VCaP (cell line): ENCODE data around the gene TMEM185B.

Source experiments
- H3K27ac ChIP-seq: fragments of 450-650 bp; 2 replicates; pipeline ENCODE4 v1.5.1; 2017
- TF ChIP-seq, protein P1 (sequence below): fragments of 450-650 bp; conservative IDR thresholded peaks from 2 replicates; pipeline ENCODE4 v1.5.1; 2017; ENCODE audit warnings: mild to moderate bottlenecking, moderate library complexity

TMEM185B gene

DNA sequence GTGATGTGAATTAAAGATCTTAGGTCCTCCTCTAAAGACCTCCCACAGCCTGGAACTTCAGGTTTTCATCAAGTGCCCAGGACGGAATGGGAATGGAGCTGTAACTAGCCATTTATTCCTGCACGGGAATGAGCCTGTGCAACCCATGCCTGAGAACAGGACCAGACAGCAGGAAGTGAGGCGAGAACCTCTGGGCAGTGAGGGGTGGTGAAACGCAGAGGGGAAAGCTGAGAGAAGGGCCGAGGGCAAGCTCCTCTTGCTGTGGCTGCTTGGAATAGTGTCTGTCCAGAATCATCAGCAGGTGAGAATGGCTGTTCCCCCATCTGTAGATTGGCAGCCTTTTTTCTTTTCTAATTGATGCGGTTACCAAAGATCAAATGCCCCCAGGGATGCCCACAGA is 24.7 kb upstream of the TMEM185B start:
- TF ChIP-seq, protein P1, sequence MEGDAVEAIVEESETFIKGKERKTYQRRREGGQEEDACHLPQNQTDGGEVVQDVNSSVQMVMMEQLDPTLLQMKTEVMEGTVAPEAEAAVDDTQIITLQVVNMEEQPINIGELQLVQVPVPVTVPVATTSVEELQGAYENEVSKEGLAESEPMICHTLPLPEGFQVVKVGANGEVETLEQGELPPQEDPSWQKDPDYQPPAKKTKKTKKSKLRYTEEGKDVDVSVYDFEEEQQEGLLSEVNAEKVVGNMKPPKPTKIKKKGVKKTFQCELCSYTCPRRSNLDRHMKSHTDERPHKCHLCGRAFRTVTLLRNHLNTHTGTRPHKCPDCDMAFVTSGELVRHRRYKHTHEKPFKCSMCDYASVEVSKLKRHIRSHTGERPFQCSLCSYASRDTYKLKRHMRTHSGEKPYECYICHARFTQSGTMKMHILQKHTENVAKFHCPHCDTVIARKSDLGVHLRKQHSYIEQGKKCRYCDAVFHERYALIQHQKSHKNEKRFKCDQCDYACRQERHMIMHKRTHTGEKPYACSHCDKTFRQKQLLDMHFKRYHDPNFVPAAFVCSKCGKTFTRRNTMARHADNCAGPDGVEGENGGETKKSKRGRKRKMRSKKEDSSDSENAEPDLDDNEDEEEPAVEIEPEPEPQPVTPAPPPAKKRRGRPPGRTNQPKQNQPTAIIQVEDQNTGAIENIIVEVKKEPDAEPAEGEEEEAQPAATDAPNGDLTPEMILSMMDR: no peak

DNA sequence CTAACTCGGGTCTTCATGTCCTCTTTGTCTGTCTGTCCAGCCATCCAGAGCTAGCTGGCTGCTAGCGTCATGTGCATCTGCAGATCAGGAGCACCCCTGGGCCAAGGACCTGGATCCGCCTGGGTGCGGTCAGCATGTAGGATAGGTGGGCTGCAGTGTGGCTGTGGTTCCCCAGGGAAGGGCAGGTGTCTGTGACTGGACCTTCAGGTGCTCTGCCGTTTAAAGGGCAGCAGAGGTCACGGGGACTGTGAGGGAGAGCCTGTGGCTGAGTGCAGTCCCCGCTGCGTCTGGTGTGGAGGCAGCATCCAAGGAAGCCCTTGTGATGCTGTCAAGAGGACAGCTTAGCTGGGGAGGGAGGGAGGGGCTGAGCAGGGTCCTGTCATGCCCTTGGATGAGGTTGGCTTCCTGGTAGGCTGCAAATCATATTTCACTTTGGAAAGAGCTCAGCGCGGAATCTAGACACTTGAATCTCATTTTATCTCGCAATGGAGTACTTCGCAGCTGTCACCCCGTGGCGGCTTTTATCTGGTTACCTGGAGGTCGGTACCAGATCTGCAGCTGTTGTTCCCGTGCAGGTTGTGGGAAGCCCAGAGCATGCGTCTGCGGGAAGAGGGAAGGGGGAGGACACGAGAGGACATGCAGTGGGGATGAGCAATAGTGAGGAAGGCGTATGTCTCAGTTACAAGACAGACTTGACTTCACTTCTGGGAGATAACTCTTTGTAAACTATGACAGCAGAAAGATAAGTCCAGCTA is 23.5 kb upstream of the TMEM185B start:
- TF ChIP-seq, protein P1: no peak
- no peak overlapping the region; the same call in 1 of the 2 replicates for H3K27ac ChIP-seq

More for the DNA sequence above, 24.7 kb upstream of the TMEM185B start:
- no peak overlapping the region for H3K27ac ChIP-seq

DNA sequence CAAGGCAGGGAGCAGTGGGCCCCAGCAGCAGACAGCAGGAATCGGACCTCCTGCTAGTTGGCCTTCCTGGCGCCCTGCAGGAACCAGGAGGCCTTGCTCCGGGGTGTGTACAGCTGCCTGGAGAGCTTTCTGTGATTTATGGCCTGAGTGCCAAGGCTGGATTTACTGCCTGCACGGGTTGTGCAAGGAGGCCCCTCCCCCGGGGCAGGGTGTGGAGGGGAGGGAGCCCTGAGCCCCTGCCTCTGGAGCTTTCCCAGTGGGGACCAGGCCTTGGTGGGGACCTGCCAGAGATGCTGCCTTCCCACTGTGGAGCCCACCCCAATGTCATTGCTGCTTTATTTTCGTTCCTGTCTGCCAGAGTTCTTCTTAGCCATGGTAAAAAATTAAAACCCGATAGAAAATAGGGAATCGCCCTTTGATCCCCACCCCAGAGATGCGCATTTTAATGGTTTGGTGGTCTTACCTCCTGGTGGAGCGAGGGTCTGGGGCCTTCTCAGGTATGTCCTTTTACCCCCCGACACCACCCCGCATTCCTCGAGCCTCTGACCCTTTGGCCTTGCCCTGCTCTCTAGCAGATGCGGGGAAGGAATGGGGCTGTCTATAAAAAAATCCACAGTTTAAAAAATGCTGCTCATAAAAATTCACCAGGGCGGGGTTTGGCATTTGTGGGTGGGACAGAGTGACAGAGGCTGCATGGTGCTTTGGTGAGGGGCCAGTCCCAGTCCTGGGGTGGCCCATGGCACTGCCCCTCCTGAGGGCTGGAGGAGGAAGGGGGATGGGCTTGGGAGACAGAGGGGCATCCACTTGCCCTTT is 22.5 kb upstream of the TMEM185B start:
- peak overlapping the region; percentile 75 for H3K27ac ChIP-seq
- TF ChIP-seq, protein P1: no peak

DNA sequence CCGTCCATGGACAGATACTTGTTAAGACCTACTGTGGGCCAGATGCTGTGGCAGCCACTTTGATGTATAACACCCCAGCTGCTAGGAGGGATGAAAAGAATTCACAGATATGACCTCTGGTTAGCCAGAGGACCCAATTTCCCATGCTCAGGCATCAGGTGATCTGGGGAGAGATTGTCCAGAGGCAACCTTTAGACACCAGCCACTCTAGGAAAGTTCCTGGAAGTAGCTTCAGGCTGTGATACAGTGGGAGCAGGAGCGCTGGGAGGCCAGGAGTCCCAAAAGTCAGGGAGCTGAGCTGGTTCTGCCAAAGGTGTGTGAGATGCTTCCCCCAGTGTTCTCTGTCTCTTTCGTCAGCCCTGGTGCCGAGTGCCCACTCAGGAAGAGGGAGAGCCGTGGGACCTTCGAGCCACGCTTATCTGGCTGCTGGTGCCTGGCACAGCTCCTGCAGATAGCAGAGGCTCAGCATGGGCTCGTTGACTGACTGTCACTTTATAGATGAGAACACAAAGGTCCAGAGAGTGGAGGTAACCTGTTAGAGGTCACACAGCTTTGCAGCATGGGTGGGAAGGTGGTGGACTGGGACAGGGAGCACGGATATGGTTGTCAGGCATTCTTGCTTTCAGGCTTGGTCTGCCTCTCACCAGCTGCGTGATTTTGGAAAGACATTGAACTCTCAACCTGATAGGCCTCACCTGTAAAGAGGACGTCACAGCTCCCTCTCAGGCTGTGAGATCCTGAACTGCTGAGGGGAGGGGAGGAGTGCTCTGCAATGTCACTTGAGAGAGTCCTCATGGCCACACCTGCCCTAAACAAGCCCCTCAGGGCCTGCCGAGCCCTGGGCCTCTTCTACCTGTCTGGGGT is 21.7 kb upstream of the TMEM185B start:
- TF ChIP-seq, protein P1: no peak
- peak overlapping the region; percentile 75 for H3K27ac ChIP-seq

DNA sequence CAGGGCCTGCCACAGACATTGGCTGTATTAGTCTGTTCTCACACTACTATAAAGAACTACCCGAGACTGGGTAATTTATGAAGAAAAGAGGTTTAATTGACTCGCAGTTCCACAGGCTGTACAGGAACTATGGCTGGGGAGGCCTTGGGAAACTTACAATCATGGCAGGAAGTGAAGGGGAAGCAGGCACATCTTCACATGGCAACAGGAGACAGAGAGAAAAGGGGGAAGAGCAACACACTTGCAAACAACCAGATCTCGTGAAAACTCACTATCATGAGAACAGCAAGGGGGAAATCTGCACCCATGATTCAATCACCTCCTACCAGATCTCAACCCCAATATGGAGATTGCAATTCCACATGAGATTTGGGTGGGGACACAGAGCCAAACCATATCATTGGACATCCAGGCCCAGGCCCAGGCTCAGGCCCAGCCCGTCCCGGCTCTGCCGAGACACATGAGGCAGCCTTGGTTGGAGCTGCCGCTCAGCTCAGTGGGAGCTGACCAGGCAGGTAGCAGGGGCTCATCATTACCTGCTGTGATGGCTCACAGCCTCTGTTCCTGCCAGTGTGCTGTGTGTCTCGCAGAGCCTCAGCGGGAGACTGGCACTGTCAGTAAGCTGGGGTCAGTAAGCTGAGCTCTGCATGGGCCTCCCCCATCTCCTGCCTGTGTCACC is 20.8 kb upstream of the TMEM185B start:
- TF ChIP-seq, protein P1: no peak

DNA sequence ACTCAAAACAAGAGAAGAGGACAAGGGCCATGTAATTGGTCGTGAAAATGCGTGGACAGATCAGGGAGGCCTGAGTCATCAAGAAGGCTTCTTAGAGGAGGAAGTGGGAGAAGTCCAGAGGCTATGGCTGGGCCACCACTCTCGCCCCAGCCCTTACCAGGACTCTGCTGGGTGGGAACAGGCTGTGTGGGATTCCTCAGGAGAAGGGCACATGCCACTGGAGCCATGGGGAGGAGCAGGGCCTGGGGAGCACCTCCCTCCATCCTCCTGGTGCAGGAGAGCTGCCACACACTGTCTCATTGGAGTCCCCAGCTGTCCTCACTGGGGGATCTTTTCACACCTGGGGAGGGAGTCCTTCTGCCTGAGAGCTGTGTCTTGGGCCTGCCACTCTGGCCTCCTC is 20.0 kb upstream of the TMEM185B start:
- TF ChIP-seq, protein P1: no peak
- H3K27ac ChIP-seq: no peak overlapping the region

More for the DNA sequence above, 20.8 kb upstream of the TMEM185B start:
- H3K27ac ChIP-seq: no peak overlapping the region
